OCI-LY7 (cell line): ENCODE results near the gene MTHFR.

Source experiments
- CTCF ChIP-seq: fragments of 200-600 bp; sonication (generic); conservative IDR thresholded peaks from 2 replicates; pipeline ENCODE4 v1.5.1; 2014; ENCODE audit warnings: mild to moderate bottlenecking, antibody characterized with exemption, low read length, moderate library complexity, mixed read lengths
- EZH2phosphoT487 ChIP-seq: fragments of 200-600 bp; sonication (generic); IDR thresholded peaks from 2 replicates; pipeline ENCODE4 v1.6.1; 2018; ENCODE audit warnings: low read depth, borderline replicate concordance, mild to moderate bottlenecking, mixed run types, antibody characterized with exemption, low read length, moderate library complexity, mixed read lengths

GRCh38 chr1:11779715-11780379, 25.9 kb downstream of the MTHFR start:
- TF ChIP-seq CTCF (no peak), EZH2phosphoT487 (no peak)
